Neural progenitor cell (in vitro differentiated cells): Measurements from ENCODE around the gene DOCK9.

Experiments used
- EZH2 ChIP-seq: fragments of 200-600 bp; sonication (generic); IDR thresholded peaks from 2 replicates; pipeline ENCODE4 v1.6.1; 2017; ENCODE audit warnings: antibody characterized with exemption, mild to moderate bottlenecking, moderate library complexity
- TF ChIP-seq, protein P1 (sequence below): fragments of 200-600 bp; sonication (generic); IDR thresholded peaks from 2 replicates; pipeline ENCODE4 v1.5.1; 2017; ENCODE audit warnings: antibody characterized with exemption, mild to moderate bottlenecking

DNA sequence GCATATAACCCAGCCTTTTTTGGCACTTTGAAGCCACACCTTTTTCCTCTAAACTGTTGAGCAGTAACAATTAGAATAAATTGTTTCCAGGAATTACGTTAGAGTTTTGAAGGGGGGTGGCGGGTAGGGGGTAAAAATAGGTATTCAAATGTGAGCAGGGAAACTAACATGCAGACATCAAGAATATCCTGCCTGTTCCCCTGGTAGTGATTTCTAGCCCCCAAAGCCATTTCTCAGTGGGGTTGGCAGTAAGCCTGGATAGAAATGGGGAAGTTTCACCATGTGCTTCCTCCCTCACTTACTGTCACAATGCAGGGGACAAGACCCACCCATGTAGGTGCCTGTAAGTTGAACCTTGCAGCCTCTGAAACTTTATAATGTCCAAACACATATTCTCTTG, 3.8 kb downstream of the DOCK9 start:
- TF ChIP-seq, protein P1, sequence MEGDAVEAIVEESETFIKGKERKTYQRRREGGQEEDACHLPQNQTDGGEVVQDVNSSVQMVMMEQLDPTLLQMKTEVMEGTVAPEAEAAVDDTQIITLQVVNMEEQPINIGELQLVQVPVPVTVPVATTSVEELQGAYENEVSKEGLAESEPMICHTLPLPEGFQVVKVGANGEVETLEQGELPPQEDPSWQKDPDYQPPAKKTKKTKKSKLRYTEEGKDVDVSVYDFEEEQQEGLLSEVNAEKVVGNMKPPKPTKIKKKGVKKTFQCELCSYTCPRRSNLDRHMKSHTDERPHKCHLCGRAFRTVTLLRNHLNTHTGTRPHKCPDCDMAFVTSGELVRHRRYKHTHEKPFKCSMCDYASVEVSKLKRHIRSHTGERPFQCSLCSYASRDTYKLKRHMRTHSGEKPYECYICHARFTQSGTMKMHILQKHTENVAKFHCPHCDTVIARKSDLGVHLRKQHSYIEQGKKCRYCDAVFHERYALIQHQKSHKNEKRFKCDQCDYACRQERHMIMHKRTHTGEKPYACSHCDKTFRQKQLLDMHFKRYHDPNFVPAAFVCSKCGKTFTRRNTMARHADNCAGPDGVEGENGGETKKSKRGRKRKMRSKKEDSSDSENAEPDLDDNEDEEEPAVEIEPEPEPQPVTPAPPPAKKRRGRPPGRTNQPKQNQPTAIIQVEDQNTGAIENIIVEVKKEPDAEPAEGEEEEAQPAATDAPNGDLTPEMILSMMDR, result no peak
- TF ChIP-seq EZH2, result no peak
